Uterus (tissue), 4 donors: ENCODE data around the gene PTPRM. TPM values are rescaled to one million over a fixed set of nuclear protein-coding genes. Genes with fewer than 3 reads are reported as not detected.
A peak's percentile ranks its signal among the peaks of the same experiment; 100 is the strongest.

Source experiments
- DNase-seq, 2 donors: peaks; one replicate each; pipeline ENCODE4 v3.0.0-alpha.2; 2019 to 2020
- H3K27ac ChIP-seq, 2 donors: fragments of 200-600 bp; sonication (generic); 1 replicate in 1 of 2; 2 replicates in 1 of 2; pipeline ENCODE4 v1.5.1; 2016 to 2018
- H3K27me3 ChIP-seq, 2 donors: fragments of 200-600 bp; sonication (generic); one replicate each; pipeline ENCODE4 v1.5.1; 2018 to 2019; ENCODE audit warnings: control low read depth in 1 of 2
- H3K36me3 ChIP-seq, 2 donors: fragments of 200-600 bp; sonication (generic); one replicate each; pipeline ENCODE4 v1.5.1; 2019; ENCODE audit warnings: control low read depth in 1 of 2
- H3K4me1 ChIP-seq, 2 donors: fragments of 200-600 bp; sonication (generic); one replicate each; pipeline ENCODE4 v1.5.1; 2018 to 2019; ENCODE audit warnings: control low read depth in 1 of 2
- H3K4me3 ChIP-seq, 2 donors: fragments of 200-600 bp; sonication (generic); 1 replicate in 1 of 2; 2 replicates in 1 of 2; pipeline ENCODE4 v1.5.1; 2018 to 2019; ENCODE audit warnings: mild to moderate bottlenecking in 1 of 2
- H3K9me3 ChIP-seq, 2 donors: fragments of 200-600 bp; sonication (generic); one replicate each; pipeline ENCODE4 v1.5.1; 2019; ENCODE audit warnings: control low read depth in 1 of 2
- POLR2A ChIP-seq, 2 donors: fragments of 450-650 bp; IDR thresholded peaks; one replicate each; pipeline ENCODE4 v1.6.1; 2016; ENCODE audit warnings: antibody characterized with exemption in 2 of 2, mild to moderate bottlenecking in 1 of 2, moderate library complexity in 1 of 2
- intact Hi-C: fragments of 100-400 bp; cut with DNase I; formaldehyde crosslinking; loops from one replicate; pipeline ENCODE4 v1.15.1; 2023; ENCODE audit warnings: low total_unique reads
- total RNA-seq, 4 donors: library from RNA; depleted of rRNA in 3 of 4; stranded (reverse); fragments of >200 nt in 3 of 4; gene quantifications; one replicate each; pipeline versions ENCODE4 v1.1.0 to v1.2.4, GENCODE V29; 2014 to 2023
- TF ChIP-seq, protein P1 (sequence below), 4 experiments: fragments of 200-600 bp in 2 of 4; fragments of 450-650 bp in 2 of 4; sonication (generic) in 2 of 4; IDR thresholded peaks; one replicate each; pipeline ENCODE4 v1.5.1; 2016 to 2019; ENCODE audit warnings: antibody characterized with exemption in 4 of 4, mild to moderate bottlenecking in 2 of 4, moderate library complexity in 1 of 4
- donor health status: DM: yes; HTN: yes; CAD: no.

PTPRM gene
- total RNA-seq, 4 donors from 2014 or later: 62.0 to 127 (median 85.7) TPM

DNA sequence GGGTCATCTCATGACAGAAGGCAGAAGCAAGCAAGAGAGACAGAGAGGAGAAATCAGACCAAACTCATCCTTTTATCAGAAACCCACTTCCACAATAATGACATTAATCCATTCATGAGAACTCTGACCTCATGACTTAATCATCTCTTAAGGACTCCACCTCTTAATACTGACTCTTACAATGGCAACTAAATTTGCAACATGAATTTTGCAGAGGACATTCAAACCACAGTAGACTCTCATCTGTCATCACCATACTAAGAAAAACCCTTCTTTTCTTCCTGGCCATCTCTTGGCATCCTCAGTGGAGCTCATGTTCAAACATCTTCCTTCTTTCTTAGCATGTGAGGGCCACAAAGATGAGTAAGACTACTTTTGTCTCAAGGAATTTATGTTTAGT, 565.9 kb downstream of the PTPRM start:
- DNase-seq: no peak
- H3K27ac ChIP-seq: no peak overlapping the region
- no peaks in the 10 kb centered on the region for H3K9me3 ChIP-seq
- H3K4me3 ChIP-seq: no peak overlapping the region
- no peak for TF ChIP-seq POLR2A (IDR thresholded peaks at IDR 0.05)
- TF ChIP-seq, protein P1, sequence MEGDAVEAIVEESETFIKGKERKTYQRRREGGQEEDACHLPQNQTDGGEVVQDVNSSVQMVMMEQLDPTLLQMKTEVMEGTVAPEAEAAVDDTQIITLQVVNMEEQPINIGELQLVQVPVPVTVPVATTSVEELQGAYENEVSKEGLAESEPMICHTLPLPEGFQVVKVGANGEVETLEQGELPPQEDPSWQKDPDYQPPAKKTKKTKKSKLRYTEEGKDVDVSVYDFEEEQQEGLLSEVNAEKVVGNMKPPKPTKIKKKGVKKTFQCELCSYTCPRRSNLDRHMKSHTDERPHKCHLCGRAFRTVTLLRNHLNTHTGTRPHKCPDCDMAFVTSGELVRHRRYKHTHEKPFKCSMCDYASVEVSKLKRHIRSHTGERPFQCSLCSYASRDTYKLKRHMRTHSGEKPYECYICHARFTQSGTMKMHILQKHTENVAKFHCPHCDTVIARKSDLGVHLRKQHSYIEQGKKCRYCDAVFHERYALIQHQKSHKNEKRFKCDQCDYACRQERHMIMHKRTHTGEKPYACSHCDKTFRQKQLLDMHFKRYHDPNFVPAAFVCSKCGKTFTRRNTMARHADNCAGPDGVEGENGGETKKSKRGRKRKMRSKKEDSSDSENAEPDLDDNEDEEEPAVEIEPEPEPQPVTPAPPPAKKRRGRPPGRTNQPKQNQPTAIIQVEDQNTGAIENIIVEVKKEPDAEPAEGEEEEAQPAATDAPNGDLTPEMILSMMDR (IDR thresholded peaks at IDR 0.05): no peak
- no peaks in the 10 kb centered on the region for H3K4me1 ChIP-seq
- no peaks in the 10 kb centered on the region for H3K27me3 ChIP-seq
- intact Hi-C loops: no loop called here
- H3K36me3 ChIP-seq: no peaks in the 10 kb centered on the region

DNA sequence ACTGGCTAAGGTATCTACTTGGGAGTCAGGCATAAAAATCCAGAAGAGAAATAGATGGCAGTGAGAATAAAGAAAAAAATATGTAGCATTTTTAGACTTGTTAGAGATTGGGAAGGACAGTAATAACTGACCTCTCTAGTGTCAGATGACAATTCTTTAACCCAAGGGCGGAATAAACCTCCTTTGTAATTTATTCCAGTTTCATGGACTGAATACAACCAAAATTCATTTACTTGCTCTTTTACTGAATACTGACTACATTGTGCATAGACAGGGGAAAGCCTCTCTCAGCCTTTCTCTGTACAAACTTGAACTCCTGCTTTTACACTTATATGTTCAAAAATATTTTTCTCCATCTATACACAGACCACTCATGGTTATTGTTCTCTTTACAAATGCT, 566.8 kb downstream of the PTPRM start:
- DNase-seq: no peak
- Histone ChIP-seq H3K4me3 (no peak overlapping the region), H3K27ac (no peak overlapping the region), H3K9me3 (no peaks in the 10 kb centered on the region), H3K36me3 (no peaks in the 10 kb centered on the region), H3K4me1 (no peaks in the 10 kb centered on the region), H3K27me3 (no peaks in the 10 kb centered on the region)
- TF ChIP-seq, protein P1 (IDR thresholded peaks at IDR 0.05): no peak
- TF ChIP-seq POLR2A (IDR thresholded peaks at IDR 0.05): no peak
- intact Hi-C loops: no loop called here

DNA sequence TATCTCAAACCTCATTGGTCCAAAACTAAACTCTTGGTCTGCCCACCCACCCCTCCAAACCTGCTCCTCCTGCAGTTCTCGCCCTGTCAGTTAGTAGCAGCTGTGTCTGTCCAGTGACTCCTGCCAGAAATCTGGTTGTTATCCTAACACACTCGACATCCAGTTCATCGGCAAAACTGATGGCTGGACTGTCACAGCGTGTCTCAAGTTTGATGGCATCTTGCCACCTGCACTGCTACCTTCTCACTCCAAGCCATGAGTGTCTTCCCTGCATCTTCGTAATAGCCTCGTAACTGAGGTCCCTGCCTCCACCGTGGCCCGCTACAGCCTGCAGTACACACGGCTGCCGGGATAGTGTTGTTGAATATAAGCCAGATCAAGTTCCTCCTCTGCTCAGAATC, 572.0 kb downstream of the PTPRM start:
- Histone ChIP-seq H3K27me3 (no peaks in the 10 kb centered on the region), H3K9me3 (no peaks in the 10 kb centered on the region), H3K27ac (peak overlapping the region; percentile 28 to 69), H3K4me3 (no peak overlapping the region), H3K36me3 (no peaks in the 10 kb centered on the region), H3K4me1 (no peaks in the 10 kb centered on the region)
- no peak for TF ChIP-seq POLR2A (IDR thresholded peaks at IDR 0.05)
- TF ChIP-seq, protein P1 (IDR thresholded peaks at IDR 0.05): no peak
- DNase-seq: peak; percentile 25 to 40
- intact Hi-C loops: no loop called here

DNA sequence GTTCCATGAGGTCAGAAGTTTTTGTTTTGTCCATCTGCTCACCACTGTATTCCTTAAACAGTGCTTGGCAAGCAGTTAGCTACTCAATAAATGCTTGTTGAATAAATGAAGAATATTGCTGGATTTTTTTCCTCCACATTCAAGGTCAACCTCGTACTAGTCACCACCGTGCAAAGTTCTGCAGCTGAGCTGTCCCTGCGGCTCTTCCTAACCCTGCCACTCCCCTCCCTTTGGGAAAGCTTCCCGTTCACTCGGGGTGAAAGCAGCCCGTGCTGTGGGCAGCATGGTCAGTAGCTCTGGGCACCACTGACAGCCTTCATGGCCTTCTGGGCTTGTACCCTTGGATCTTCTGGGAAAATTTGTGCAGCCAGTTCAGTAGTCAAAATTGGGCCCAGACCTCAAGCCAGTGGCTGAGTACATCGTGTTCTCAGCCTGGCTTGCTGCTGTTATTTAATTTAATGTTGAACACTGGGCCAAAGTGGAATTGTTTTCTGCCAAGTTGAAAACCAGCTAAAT, 572.8 kb downstream of the PTPRM start:
- Histone ChIP-seq H3K36me3 (no peaks in the 10 kb centered on the region), H3K4me3 (no peak overlapping the region), H3K27ac (peak overlapping the region; percentile 28 to 69), H3K9me3 (no peaks in the 10 kb centered on the region), H3K27me3 (no peaks in the 10 kb centered on the region), H3K4me1 (no peaks in the 10 kb centered on the region)
- intact Hi-C loops: no loop called here
- peak; percentile 39 to 42 for DNase-seq
- TF ChIP-seq POLR2A (IDR thresholded peaks at IDR 0.05): no peak
- TF ChIP-seq, protein P1 (IDR thresholded peaks at IDR 0.05): no peak

DNA sequence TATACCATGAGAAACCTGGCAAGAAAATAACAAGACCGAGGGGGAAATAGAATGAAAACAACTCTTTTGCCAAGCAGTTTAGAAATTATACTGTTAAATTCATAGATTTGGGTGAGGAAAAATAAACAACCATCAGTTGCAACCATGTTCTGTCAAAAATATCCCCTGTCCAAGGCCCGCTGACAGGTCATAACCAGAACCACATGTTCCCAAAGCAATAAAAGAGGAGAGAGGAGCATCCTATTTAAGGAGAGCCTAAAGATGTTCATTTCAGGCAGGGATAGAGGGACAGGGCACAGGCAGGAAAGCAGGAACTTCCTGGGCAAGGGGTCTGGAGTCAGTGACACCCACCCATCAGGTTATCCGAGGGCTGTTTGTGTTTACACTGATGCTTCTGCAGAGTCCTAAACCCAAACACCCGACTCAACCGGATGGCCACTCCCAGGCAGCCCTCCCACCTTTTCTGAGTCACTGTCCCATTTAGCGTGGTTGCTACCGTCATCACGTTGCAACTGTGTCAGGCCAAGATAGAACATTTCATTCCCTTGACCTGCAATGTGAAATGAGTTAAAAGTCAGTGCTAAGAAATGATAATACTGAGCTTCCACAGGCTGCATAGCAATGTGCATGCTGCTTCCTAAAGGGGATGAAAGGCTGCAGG, 573.9 kb downstream of the PTPRM start:
- Histone ChIP-seq H3K4me3 (no peak overlapping the region), H3K27me3 (no peaks in the 10 kb centered on the region), H3K27ac (peak overlapping the region; percentile 30 to 69), H3K36me3 (no peaks in the 10 kb centered on the region), H3K9me3 (no peaks in the 10 kb centered on the region), H3K4me1 (no peaks in the 10 kb centered on the region)
- peak; percentile 73 to 78 for DNase-seq
- TF ChIP-seq, protein P1 (IDR thresholded peaks at IDR 0.05): no peak
- no peak for TF ChIP-seq POLR2A (IDR thresholded peaks at IDR 0.05)
- intact Hi-C loops: no loop called here
